ENCODE data around the gene EPRS1.
"Not testable (repeated sequence)": the region's sequence is repeated elsewhere in the genome, so short reads cannot be mapped to it uniquely, and the experiment has no call there.

EPRS1 gene

DNA sequence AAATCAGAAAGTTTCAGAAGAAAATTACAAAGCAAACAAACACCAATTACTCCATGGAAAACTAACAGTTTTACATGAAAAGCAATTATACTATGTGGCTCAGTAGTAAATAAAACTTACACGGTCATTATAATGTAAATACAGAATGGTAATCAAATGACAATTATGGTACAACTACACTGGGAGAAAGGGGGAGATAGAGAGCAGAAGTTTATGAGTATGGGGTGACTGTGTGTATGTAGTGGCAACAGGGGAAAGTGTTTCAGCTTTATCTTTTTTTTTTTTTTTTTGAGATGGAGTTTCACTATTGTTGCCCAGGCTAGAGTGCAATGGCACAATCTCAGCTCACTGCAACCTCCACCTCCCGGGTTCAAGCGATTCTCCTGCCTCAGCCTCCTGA lies 8.5 kb downstream of the EPRS1 start:
- not testable (repeated sequence) for DNase-seq

DNA sequence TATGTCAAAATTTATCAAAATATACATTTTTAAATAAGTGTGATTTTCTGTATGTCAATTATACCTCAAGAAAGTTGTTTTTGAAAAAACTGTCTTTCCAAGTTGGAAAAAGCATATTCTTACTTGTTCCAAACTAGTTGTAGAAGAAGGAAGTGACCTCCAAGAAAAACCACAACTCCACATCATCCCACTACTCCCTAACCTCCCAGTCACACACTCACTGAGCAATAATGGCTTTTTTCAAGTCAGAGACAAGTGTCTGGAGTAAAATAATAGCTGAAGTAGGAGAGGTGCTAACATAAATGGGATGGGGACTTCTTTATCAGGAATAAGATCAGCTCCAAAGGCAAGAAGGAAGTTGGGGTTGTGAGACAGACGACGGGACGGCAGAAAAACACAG lies 13.4 kb downstream of the EPRS1 start:
- DNase-seq = no peak

DNA sequence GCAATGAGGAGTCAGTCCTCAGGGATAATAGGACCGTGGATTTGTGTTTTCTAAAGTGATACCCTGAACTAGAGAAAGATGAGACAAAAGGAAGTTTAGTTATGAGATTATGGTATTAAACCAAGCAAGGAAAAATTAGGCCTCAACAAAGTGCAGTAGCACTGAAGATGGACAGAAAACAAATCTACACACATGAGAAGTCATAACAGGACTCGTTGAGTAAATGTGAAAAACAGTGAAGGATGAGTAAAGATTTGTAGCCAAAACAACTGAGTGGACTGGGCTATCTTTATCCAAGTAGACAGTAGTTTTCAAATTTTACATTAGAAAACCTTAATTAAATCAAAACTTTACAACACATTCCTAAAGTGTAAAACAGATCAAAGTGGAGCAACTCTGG lies 15.0 kb downstream of the EPRS1 start:
- DNase-seq = no peak

DNA sequence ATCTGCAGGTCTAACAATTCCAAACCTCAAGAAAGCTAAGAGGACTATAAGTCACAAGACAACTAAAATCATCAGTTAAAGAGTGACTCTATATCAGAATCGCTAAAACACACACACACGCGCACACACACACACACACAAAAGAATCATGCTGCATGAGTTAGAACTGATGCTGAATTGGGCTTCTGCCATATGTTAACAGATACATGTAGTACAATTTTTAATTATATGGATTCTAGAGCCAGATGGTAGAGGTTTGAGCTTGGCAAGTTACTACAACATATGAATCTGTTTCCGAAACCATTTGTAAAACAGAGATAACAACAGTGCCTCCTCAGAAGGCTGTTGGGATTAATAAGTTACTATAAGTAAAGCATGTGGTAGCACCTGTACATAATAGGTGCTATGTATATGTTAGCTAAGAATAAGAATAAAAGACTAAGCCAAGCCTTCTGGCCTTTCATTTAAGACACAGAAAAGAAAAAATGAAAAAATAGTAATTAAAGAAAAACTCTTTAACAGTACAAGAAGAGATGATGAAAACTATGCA lies 17.9 kb downstream of the EPRS1 start:
- DNase-seq = no peak

DNA sequence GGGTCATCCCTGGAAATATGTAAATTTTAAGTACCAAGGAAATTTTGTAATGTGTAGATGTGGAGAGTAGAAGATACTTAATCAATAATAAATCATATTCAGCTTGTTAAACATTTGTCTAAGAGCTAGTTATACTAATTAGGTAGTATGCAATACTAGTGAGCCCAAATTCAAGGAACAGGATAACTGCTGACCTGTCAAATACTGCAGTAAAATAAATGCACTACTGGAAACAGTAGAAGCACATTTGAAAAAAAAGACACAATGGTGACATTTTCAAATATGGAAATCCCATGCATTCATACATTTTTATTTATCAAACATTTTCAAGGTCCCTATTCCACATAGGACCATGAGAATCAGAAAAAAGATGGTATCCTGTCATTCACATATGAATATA lies 27.2 kb downstream of the EPRS1 start:
- DNase-seq = no peak

DNA sequence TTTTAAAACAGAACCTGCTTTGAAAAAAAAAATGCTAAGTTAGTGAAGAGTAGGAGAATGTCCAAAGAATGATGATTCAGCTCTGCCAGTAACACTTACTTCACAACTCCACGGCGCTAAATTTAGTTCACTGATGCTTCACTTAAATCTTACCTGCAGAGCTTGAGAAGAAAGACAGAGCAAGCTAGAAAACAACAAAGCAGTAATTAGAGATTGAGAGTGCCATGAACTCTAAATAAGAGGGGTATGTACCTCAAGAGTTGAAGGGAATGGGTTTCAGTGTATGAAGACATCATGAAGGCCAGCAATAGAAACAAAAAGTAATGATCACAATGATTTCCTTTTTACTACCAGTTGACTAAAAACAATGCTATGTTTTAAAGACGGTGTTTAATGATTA lies 32.8 kb downstream of the EPRS1 start:
- no peak for DNase-seq

DNA sequence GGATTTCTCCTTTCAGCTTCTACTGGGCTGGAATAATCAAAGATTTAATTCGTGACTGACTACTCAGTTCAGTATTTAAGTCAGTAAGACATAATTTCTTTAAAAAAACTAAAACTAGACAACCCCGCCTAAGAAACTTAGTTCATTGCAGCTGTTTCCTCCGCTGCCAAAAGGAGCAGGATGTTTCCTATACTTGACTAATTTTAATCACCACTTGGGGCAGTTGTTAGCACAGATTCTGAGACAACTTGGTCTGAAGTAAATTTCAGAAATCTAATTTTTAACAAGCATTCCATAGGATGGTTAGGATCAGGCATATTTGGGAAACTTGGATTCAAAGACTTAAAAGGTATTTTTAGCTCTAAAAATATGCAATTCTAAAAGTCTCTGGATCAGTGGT lies 34.0 kb downstream of the EPRS1 start:
- DNase-seq = no peak

DNA sequence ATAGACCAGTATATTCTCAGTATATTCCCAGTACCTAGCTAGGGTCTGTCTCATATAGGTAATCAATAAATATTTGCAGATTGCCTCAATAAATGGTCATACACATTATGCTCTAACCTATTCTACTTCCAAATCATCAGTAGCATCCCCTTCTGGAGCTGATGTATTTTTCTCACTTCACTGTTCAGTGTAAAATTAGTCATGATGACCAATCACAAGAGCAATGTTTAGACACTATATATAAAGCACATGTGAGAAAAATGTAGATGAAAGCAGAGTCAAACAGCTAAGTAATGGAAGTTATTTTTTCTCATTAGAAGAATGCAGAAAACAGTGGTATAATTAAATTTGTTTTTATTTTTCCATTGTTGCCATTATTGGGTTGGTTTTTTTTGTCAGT lies 34.7 kb downstream of the EPRS1 start:
- DNase-seq = no peak

DNA sequence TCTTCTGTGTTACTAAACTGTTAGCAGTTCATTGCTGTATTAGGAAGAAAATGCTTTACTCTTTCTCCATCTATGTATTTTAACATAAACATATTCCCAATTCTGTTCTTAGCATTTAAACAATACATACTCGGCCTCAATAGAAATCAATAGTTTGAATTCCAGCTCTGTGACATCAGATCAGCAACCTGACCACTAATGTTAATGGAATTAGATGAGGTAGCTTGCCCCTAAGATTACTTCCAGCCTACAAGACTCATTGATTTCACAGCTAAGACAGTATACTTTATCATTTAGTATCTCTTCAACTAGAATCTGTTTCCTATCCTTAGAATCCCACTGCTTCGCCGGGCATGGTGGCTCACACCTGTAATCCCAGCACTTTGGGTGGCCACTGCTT lies 38.9 kb downstream of the EPRS1 start:
- no peak for DNase-seq

DNA sequence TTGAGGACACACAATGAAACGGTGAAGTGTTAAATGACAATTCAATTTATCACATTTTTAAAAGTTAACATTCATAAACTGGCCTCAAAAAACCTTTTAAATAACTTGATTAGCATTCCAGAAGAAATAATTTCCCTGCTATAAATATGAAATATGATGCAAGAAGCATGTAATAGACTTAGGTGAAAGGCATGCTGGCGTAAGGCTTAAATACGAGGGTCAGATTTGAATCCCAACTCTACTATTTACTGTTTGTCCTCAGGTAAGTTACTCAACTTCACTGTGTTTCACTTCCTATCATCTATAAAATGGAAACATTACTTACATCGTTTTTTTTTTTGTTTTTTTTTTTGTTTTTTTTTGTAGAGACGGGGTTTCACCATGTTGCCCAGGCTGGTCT lies 40.8 kb downstream of the EPRS1 start:
- no peak for DNase-seq

DNA sequence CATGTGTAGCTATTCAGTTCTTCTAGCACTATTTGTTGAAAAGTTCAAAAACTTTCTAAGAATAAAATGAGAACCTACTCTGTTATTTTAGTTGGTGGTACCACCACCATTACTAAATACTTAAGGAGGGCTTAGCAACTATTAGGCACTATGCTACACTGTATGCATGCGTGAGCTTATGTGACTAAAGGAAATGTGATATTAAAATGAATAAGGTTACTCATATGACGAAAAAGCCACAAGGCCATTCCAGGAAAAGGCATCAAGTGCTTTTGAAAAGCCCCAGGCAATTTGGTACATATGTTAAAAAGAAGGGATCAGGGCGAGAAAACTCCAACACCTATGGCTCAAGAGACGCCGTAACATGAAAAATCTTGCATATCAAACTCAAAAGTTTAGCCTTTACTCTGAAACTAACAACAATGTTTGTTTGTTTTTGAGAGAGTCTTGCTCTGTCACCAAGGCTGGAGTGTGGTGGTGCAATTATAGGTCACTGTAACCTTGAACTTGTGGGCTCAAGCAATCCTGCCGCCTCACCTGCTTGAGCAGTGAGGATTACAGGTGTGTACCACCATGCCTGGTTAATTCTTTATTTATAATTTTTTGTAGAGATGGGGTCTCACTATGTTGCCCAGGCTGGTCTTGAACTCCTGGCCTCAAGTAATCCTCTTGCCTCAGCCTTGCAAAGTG lies 42.5 kb downstream of the EPRS1 start:
- DNase-seq = no peak

DNA sequence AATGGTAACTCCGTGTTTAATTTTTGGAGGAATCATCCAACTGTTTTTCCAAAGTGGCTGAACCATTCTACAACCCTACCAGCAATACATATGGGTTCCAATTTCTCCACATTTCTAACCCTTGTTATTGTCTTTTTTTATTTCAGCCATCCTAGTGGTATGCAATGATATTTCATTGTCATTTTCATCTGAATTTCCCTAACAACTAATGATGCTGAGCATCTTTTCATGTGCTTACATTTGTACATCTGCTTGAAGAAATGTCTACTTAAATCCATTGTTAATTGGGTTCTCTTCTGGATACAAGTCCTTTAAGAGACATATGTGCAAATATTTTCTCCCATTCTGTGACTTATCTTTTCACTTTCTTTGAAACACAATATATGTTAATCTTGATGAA lies 43.3 kb downstream of the EPRS1 start:
- DNase-seq = no peak

DNA sequence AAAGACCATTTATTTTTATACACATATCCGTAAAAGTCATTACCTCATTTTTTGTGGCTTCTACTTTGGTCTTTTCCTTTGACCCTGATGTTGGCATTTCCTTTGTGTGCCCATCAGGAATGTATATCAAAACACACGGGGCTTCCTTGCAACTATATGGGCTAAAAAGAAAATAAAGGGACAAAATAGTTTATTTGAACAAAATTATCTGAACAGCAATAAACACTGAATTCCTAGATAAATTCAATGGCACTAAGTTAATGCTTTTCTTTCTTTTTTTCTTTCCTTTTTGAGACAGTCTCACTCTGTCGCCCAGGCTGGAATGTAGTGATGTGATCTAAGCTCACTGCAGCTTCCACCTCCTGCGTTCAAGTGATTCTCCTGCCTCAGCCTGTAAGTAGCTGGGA lies 45.2 kb downstream of the EPRS1 start:
- no peak for DNase-seq

DNA sequence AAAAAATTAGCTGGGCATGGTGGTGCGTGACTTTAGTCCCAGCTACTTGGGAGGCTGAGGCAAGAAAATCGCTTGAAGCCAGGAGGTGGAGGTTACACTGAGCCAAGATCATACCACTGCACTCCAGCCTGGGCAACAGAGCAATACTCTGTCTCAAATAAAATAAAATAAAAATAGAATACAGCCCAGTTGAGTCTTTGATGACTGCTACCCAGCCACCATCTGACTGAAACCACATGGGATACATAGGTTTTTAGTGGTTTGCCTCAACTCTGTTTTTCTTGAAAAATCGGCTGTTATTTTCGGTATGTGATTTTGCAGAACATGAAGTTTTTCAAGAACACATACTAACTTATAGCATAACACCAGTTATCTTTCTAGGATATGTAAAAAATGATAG lies 46.5 kb downstream of the EPRS1 start:
- no peak for DNase-seq

All from activated CD4-positive, alpha-beta T cell treated with anti-CD3 and anti-CD28 coated beads, Interleukin-2, amount 50 U/mL, for 48 hours (primary cell).